NCI-H460 (cell line): ENCODE data around the gene SSBP3. TPM values are rescaled to one million over a fixed set of nuclear protein-coding genes. Genes with fewer than 3 reads are reported as not detected.
"Not testable (repeated sequence)": the region's sequence is repeated elsewhere in the genome, so short reads cannot be mapped to it uniquely, and the experiment has no call there.

Source experiments
- DNase-seq: peaks from one replicate; pipeline ENCODE4 v3.0.0-alpha.2; 2016; ENCODE audit warnings: low read depth; ENCODE audit errors: extremely low read depth
- total RNA-seq: library from RNA; depleted of rRNA; stranded (reverse); fragments of >200 nt; shearing (Covaris generic); gene quantifications from 2 replicates; pipeline ENCODE4 v1.2.3, GENCODE V29; 2014

SSBP3 gene
- total RNA-seq, 1 experiment from 2014 or later: 3.1 TPM

GRCh38 chr1:54253480-54253879 lies 152.7 kb downstream of the SSBP3 start:
- DNase-seq: no peak

GRCh38 chr1:54252371-54252936 lies 153.7 kb downstream of the SSBP3 start:
- DNase-seq: no peak

GRCh38 chr1:54250670-54251069 lies 155.5 kb downstream of the SSBP3 start:
- DNase-seq: no peak

- peak; percentile 35 for DNase-seq
Observed at GRCh38 chr1:54249819-54250435, 156.3 kb downstream of the SSBP3 start.

GRCh38 chr1:54248966-54249365 lies 157.2 kb downstream of the SSBP3 start:
- DNase-seq: no peak

- no peak for DNase-seq
Observed at GRCh38 chr1:54247863-54248515, 158.2 kb downstream of the SSBP3 start.

GRCh38 chr1:54246116-54246721 lies 160.0 kb downstream of the SSBP3 start:
- DNase-seq: no peak

GRCh38 chr1:54245501-54245900 lies 160.7 kb downstream of the SSBP3 start:
- no peak for DNase-seq

GRCh38 chr1:54244655-54245054 lies 161.5 kb downstream of the SSBP3 start:
- DNase-seq: no peak

- DNase-seq: no peak
Observed at GRCh38 chr1:54243022-54243421, 163.2 kb downstream of the SSBP3 start.

GRCh38 chr1:54241364-54241763 lies 164.8 kb downstream of the SSBP3 start:
- DNase-seq: no peak

GRCh38 chr1:54240741-54241335 lies 165.4 kb downstream of the SSBP3 start:
- DNase-seq: no peak

- no peak for DNase-seq
Observed at GRCh38 chr1:54239631-54240031, 166.6 kb downstream of the SSBP3 start.

- no peak for DNase-seq
Observed at GRCh38 chr1:54239035-54239383, 167.2 kb downstream of the SSBP3 start.

- DNase-seq: no peak
Observed at GRCh38 chr1:54238353-54239034, 167.7 kb downstream of the SSBP3 start.

- DNase-seq: no peak
Observed at GRCh38 chr1:54237586-54237985, 168.6 kb downstream of the SSBP3 start.

GRCh38 chr1:54234284-54234683 lies 171.9 kb downstream of the SSBP3 start:
- no peak for DNase-seq

GRCh38 chr1:54233196-54233595 lies 173.0 kb downstream of the SSBP3 start:
- not testable (repeated sequence) for DNase-seq

GRCh38 chr1:54230507-54231339 lies 175.5 kb downstream of the SSBP3 start:
- DNase-seq: no peak

- DNase-seq: no peak
Observed at GRCh38 chr1:54229281-54229891, 176.8 kb downstream of the SSBP3 start.
